GM19395 (cell line): ENCODE results near the gene IQSEC3.
"Not testable (repeated sequence)": the region's sequence is repeated elsewhere in the genome, so short reads cannot be mapped to it uniquely, and the experiment has no call there.

Experiments
- ATAC-seq: cut with Tn5 transposase; IDR thresholded peaks from one replicate; pipeline ENCODE4 v1.9.1; 2021; ENCODE audit warnings: mild to moderate bottlenecking, moderate library complexity; ENCODE audit not compliant: unreplicated experiment

Gene IQSEC3

DNA sequence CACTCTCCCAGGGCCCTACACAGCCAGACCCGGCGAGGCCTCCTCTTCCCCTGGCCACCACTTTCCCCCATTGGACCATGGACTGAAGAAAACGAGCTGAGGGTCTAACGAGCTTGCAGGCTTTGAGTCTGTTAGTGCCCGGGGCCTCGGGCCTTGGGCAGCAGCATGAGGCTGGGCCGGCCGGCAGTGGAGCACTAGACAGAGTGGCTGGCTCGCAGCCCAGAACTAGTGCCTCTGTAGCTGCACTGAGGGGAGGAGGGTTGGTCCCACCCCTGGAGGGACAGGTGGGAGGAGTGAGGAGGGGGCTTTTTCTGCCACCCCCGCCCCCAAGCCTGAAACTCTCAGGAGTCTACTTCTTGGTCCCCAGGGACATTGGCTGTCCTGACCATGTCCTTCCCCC, 108.7 kb downstream of the IQSEC3 start:
- no peak for ATAC-seq

DNA sequence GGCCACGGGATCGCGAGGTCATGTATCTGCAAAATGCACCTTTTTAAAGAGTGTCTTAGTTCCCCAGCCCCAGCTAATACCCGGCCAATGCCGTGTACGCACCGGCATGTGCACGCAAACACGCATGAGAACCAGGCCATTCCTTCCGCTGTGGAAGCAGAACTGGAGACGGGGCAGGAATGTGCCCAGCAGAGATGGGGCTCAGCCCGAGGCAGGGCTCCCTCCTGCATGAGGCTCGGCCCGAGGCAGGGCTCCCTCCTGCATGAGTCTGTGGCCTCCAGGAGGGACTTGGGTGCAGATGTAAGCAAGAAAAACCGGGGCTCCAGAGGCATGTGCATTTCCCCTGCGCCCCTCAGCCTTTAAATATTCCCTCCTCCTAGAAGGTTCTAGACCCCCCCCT, 109.2 kb downstream of the IQSEC3 start:
- no peak for ATAC-seq

DNA sequence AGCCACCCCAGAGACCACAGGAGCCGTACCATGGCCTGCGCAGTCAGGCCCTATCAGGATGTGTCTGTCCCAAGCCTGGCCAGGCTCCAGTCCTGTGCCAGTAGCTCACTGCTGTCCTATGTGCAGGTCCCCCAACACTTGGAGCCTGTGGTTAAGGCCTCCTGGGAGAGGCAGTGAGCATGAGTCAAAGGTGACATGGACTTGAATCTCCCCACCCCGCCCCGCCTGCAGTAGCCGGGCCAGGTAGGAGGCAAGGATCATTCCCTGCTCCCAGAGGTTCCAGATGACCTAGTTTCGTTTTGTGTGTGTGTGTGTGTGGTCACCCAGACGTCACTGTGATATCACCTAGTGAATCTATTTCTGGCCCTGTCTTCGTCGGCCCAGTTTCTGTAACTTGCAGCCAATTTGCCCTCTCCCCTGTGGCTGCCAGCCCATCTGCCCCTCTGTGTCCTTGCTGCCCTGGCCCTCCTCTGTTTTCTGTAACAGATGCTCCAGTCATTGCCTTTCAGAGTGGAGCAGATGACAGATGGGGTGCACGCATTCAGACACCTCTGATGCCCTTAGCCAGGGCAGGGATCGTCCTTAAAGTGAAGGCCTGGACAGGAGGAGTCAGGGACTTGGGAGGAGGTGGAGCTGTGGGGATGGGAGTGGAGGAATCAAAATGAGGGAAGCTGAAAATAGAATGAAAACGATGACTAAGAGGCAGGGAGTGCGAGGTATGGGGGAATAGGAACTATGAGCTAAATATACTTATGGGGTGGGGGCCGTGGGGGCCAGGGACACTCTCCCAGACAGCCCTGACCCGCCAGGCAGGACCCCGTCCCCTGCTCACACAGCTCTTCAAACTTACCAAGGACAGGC, 110.0 kb downstream of the IQSEC3 start:
- no peak for ATAC-seq

DNA sequence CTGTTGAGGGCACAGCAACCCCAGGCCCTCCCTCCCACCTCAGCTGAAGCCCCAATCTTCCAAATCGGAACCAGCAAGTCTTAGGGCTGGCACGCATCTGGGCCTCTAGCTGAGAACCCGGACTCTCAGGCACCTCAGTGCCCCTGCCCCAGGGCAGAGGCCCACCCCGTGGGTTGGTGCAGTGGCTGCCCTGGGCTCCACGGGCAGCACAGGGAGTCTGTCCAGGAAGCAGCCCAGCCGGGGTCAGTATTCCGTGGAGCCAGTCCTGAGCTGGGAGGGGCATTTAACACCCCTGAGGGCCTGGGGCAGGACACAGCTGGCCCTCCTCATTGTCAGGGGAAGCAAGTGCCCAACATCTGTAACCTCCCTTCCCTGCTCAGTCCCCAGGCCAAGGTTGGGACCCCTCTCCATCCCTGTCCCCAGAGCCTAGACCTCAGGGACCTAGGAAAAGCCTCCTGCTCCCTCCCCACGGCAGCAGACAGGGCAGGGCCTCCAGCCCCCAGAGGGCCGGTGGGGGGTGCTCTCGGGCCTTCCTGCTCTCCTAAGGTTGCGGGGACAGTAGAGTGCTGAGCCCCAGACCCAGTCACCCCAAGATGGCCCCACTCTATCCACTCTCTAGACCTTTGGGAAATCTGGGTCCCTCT, 110.9 kb downstream of the IQSEC3 start:
- ATAC-seq, result no peak

DNA sequence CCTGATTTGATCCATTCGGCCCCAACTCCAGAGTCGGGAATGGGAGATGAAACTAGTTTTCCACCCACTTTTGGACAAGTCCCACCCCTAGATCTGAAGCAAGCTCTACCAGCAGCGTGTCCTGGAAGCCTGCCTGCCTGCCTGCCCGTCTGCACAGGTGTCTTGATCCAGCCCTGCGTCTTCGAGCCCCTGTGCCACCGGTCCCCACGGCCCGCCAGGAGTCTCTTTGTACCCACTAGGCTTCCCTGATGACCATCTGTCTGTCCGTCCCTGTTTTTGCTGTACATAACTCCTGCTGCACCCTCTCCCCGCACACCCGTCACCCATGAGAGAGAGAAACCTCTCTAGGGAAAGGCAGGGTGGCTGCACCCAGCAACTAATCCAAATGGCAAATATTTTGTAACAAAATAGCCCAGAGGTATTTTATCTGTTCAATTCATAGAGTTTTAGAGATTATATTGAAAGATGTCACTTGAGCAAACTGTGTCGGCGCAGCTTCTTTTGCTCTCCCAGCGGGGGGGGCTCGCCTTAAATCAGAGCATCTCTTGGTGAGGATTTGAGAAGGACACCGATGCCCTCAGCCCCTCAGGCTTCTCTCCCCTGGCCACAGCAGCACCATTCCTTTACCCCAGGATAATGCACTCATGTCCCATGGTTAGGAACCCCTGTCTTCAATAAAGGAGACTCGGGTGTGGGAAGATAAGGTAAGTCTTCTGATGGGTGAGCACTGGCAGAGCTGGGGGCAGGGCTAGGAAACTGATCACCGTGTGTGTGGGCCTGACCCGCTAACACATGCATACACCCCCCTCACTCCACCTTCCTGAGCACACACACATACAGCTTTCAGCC, 111.6 kb downstream of the IQSEC3 start:
- no peak for ATAC-seq

DNA sequence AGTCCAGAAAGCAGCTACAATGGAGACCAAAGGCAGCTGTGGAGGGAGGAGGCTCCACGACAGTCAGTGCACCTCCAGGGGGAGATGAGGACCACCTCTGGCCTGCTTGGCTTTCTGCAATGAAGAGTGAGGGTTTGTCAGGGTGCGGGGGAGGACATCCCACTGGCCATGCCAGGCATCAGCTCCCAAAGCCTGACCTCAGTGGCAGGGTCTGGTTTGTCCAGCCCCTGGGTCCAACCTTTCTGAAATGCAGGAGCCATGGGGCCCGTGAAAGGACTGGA, 112.2 kb downstream of the IQSEC3 start:
- no peak for ATAC-seq

DNA sequence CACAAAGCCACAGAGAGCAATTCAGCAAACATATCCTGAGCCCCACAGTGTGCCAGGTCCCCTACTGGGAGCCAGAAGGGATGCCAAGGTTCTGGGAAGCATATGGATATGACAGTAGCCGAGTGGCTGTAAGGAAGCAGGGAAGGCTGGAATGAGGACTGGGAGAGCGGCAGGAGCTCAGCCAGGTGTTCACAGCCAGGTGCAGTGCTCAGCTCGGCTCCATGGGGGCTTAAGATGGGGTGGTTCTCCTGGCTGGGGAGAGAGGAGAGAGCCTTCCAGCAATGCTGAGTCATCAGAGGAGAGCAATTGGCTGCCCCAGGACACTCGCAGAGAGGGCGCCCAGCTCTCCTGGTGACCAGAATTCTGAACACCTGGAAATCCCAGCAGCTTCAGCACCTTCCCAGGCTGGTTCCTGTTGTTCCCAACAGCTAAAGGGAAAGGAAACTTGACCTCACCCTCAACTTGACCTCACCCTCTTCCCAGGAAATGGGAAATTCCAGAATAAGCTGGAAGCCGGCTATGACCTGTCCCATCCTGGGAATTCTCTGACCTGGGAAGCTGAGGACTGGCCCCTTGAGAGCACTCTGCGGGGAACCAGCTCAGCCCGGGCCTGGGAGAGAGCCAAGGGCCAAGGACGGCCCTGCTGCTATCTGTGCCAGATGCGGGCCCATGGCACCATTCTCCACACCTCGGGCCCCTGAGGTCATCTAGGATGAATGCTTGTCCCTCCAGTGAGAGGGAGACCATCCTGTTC, 112.7 kb downstream of the IQSEC3 start:
- ATAC-seq, result no peak

DNA sequence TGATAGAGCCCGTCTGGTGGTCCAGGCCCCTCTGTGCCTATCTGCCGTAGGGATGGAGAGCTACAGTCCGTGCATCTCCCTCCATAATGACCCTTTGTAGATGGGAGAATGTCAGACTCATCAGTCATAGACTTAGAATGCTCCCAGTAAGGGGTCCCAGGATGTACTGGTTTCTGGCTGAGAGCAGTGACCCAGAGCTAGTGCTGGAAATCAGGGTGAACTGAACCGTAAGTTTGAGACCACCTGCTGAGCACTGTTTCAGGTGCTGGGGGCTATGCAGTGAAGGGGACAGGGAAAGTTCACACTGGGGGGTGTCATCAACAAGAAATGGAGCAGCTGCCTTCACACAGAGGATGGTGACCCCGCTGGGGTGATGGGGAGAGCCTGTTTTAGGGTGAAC, 113.3 kb downstream of the IQSEC3 start:
- no peak for ATAC-seq

DNA sequence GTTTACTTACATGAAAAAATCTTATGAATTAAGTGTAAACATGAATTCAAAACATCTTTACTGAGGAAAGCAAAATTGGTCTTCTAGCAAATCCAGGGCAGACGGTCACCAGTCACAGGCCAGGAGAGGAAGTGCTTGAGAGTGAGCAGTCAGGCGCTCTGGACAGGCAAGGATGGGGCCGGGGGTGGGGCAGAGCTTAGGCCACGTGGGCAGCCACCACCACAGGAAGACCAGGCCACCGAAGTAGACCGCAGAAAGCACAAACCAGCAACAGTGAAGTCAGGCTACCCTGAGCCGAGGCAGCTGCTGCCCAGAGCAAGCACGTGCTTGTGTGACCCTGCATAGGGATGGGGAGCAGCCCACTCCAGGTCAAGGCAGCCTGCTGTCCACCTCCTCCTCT, 113.9 kb downstream of the IQSEC3 start:
- ATAC-seq, result no peak

DNA sequence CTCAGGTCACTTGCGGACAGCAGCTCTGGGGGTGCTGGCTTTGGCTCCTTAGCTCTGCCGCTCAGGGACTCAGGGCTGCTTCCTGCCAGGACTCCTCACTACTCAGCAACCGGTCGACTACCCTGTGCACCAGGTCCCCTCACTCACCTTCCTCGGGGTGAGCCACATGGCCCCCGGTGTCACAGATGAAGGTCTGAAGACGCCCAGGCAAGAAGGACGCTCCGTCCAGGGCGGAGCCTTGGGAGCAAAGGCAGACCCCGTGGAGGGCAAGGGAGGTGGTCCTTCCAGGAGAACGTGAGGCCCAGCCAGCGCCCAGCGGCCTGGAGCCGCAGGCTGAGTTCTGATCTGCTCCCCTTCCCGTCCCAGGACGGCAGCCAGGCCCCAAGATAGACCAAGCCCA, 115.4 kb downstream of the IQSEC3 start:
- no peak for ATAC-seq

DNA sequence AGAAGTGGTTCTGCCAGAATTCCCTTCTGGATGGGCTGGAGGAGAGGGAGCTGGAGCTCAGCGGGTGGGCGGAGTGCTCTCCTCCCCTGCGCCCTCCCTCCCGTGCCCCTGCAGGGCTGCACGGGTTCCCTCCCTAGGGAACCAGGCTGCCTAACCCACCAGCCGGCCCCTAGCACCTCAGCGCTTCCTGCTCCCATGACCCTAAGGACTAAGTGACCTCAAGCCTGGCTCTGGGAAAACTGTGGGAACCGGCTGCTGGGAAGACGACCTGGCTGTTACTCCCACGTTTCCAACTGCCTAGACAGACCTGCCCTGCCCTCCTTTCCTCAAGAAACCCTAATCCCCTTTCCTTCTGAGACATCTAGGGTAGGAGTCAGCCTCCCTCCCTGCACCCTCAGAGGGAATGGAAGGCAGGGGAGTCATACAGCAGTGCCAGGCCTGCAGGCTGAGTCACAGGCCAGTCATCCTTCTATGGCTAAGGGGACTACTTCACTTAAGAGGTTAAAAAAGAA, 115.9 kb downstream of the IQSEC3 start:
- ATAC-seq, result no peak

DNA sequence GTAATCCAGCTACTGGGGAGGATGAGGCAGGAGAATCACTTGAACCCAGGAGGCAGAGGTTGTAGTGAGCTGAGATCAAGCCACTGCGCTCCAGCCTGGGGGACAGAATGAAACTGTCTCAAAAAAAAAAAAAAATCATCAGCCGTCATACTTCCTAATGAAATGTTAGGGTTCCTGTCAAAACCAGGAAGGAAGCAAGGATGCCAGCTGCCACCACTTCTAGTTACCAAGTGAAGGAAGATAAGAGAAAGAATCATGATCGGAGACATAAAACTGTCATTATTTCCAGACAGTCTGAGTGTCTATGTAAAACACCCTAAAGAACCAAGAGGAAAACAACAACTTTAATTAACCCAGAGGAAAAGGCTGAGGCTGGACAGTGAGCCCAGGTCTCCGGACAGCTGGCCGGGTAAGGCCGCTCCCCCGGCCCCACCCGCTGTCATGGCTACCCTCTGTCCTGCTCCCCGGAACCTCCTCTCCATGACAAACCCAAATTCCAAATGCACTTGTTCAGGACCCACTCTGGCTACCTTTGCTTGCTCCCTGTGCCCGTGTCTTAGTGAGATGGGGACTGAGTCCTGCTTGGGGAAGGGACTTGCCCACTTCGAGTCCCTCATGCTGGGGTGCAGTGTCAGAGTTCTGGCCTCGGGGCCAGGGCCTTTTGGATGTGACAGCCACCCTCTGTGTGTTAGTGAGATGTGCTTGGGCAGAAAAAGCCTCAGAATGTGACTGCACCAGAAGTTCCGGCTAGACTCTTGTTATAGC, 118.4 kb downstream of the IQSEC3 start:
- no peak for ATAC-seq

DNA sequence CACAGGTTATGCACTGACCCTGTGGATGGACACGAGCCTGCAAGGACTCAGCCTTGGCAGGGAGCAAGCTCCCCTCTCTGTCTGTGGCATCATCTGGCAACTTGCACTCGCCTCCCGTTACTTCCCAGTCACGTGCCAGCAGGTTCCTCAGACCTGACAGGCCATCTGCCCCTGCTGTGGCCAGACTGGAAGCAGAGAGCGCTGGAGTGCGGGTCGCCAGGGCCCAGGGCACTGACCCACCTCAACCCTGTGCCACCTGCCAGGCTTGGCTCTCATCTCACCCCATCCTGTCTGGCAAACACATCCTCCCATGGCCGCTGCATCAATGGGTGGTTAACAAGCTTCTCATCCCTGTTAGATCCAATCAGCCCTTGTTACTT, 119.0 kb downstream of the IQSEC3 start:
- no peak for ATAC-seq

DNA sequence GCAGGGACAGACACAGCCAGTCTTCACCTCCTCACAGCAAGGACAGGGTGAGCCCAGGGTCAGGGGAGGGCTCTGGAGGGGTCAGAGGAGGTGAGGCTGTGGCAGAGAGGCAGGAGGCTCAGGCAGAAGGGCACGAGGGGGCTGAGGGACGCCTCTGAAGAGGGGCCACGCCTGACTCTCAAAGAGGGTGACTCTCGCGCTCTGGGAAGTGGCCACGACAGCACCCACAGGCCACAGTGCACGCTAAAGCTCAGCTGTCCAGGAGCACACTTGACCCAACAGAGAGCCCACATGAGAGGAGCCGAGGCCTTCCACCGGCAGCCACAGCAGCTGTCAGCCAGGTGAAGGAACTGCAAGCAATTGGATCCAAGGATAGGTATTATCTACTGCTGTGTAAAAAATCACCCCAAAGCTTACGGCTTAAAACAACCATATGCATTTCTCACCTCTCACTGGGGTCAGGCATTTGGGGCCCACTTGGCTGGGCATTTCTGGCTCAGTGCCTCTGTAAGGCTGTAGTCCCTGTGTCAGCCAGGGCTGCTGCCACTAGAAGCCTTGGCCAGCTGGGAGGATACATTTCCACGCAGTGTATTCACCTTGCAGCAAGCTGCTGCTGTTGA, 119.5 kb downstream of the IQSEC3 start:
- ATAC-seq, result no peak

DNA sequence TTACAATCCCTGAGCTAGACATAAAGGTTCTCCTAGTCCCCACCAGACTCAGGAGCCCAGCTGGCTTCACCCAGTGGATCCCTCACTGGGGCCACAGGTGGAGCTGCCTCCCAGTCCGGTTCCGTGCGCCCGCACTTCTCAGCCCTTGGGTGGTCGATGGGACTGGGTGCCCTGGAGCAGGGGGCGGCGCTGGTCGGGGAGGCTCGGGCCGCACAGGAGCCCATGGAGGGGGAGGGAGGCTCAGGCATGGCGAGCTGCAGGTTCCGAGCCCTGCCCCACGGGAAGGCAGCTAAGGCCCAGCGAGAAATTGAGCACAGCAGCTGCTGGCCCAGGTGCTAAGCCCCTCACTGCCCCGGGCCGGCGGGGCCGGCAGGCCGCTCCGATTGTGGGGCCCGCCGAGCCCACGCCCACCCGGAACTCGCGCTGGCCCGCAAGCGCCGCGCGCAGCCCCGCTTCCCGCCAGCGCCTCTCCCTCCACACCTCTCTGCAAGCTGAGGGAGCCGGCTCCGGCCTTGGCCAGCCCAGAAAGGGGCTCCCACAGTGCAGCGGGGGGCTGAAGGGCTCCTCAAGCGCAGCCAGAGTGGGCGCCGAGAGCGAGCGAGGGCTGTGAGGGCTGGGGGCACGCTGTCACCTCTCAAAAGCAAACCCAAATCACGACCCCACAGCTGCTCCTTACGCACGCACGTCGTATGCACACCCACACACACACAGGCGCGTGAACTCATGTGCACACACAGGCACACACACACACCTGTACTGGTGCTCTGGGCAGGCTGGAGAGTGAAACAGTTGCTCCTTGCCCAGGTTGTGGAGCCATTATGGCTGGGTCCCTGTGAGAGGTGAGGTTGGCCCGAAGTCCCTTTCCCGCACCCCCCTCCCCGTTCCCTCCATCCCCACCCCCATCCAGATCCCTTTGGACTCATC, 121.7 kb downstream of the IQSEC3 start:
- not testable (repeated sequence) for ATAC-seq

DNA sequence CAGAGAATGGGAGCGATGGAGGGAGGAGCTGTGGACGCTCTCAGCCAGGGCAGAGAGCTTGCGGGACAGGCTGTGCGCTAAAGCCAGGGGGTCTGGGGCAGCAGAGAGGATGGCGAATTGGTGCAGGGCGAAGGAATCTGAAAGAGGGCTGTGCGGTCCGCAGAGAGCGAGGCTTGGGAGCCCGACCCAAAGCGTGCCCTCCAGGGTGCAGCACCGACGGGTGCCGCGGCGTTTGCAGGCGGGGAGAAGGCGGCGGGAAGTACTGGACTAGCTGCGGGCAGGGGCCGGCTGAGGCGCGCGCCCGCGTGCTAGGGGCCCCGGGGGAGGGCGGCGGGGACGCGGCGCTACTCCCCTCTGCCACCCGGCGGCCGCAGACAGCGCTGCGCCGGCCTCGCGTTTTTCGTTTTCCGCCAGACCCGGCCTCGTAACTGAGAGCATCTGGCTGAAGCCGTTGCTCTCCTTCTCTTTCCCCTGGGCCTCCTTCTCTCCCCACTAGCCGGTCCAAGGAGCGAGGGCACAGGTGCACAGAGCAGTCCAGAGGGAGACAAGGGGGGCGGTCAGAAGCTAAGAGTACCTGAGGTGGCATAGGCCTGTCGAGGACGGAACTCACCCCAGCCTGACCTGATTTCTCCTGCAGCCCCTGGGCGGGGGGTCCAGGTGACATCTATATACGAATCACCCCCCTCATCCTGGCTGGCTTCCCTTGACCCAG, 122.5 kb downstream of the IQSEC3 start:
- ATAC-seq, result no peak

DNA sequence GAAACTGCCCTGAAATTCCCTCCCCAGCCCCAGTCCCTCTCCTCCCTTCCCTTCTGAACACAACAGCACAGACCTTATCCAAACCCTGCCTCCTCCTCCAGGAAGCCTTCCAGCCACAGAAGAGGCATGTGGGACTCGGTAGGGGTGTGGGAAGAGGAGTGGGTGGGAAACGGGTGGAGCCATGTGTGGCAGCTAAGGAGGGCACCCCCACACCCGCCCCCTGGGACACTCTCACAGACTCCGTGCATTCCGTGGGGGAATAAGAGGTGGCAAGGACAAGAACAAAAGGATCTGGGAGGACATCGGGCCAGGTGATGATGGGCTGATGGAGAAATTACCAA, 123.0 kb downstream of the IQSEC3 start:
- ATAC-seq, result no peak

DNA sequence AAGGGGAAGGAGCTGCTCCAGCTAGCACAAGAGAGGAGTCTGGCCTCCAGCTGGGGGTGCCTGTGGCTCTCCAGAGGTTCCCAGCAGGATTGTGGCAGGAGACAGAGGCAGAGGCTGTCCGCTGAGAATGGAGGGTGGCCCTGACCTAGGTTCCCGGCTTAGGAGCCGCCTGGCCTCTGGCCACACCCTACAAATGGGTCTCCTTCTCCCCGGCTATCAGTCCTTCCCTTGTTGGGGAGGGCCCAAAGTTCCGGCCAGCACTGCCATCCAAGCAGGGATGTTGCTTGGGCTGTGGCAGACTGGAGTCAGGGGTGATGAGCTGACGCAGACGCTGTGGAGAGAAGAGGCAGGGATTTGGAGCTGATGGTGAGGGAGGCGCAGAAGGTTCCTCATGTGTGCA, 124.3 kb downstream of the IQSEC3 start:
- no peak for ATAC-seq
